WERI-Rb-1 (cell line): Measurements from ENCODE around the gene ADAP1.
A peak's percentile ranks its signal among the peaks of the same experiment; 100 is the strongest.

Experiments
- DNase-seq: peaks from one replicate; pipeline ENCODE4 v3.0.0-alpha.2; 2020
- H3K27ac ChIP-seq: fragments of 250-450 bp; sonication (Bioruptor Pico); 2 replicates; pipeline ENCODE4 v1.5.1; 2020; ENCODE audit warnings: mild to moderate bottlenecking, moderate library complexity
- H3K27me3 ChIP-seq: fragments of 250-450 bp; sonication (Bioruptor Pico); 2 replicates; pipeline ENCODE4 v1.5.1; 2021; ENCODE audit warnings: mild to moderate bottlenecking, low read depth, moderate library complexity; ENCODE audit not compliant: insufficient read depth, severe bottlenecking
- H3K36me3 ChIP-seq: fragments of 250-450 bp; sonication (Bioruptor Pico); 2 replicates; pipeline ENCODE4 v1.5.1; 2020; ENCODE audit warnings: mild to moderate bottlenecking, moderate library complexity
- H3K4me3 ChIP-seq: 2 replicates; pipeline ENCODE4 v1.5.1; 2011; ENCODE audit warnings: low read depth, mild to moderate bottlenecking, control low read depth, low read length
- H3K9me3 ChIP-seq: fragments of 250-450 bp; sonication (Bioruptor Pico); 2 replicates; pipeline ENCODE4 v1.5.1; 2021; ENCODE audit warnings: mild to moderate bottlenecking, moderate library complexity; ENCODE audit not compliant: severe bottlenecking
- CTCF ChIP-seq: IDR thresholded peaks from 2 replicates; pipeline ENCODE4 v1.5.1; 2011; ENCODE audit warnings: low read depth, mild to moderate bottlenecking, control low read depth, inconsistent platforms, low read length

ADAP1 gene

GRCh38 chr7:881441-882234 lies 72.8 kb downstream of the ADAP1 start:
- H3K36me3 ChIP-seq: peaks cover 29% of the 10 kb centered on the region
- no peaks in the 10 kb centered on the region for H3K9me3 ChIP-seq
- DNase-seq: no peak
- no peaks in the 10 kb centered on the region for H3K27me3 ChIP-seq
- TF ChIP-seq CTCF: no peak
- H3K4me3 ChIP-seq: no peak overlapping the region
- H3K27ac ChIP-seq: no peak overlapping the region

- Histone ChIP-seq H3K36me3 (peaks cover 28% of the 10 kb centered on the region), H3K27ac (no peak overlapping the region), H3K4me3 (no peak overlapping the region), H3K27me3 (no peaks in the 10 kb centered on the region), H3K9me3 (peaks cover 3% of the 10 kb centered on the region)
- TF ChIP-seq CTCF: no peak
- no peak for DNase-seq
Measured at GRCh38 chr7:880450-880849, 74.0 kb downstream of the ADAP1 start.

GRCh38 chr7:879706-880105 lies 74.8 kb downstream of the ADAP1 start:
- Histone ChIP-seq H3K36me3 (peaks cover 32% of the 10 kb centered on the region), H3K4me3 (no peak overlapping the region), H3K27ac (no peak overlapping the region), H3K27me3 (no peaks in the 10 kb centered on the region), H3K9me3 (peaks cover 3% of the 10 kb centered on the region)
- DNase-seq: no peak
- no peak for TF ChIP-seq CTCF

- DNase-seq: no peak
- no peak overlapping the region for H3K27ac ChIP-seq
- peaks cover 3% of the 10 kb centered on the region for H3K9me3 ChIP-seq
- TF ChIP-seq CTCF: no peak
- no peak overlapping the region for H3K4me3 ChIP-seq
- peaks cover 33% of the 10 kb centered on the region for H3K36me3 ChIP-seq
- no peaks in the 10 kb centered on the region for H3K27me3 ChIP-seq
Measured at GRCh38 chr7:879093-879492, 75.4 kb downstream of the ADAP1 start.

- peak; percentile 70 for DNase-seq
- H3K27me3 ChIP-seq: no peaks in the 10 kb centered on the region
- H3K9me3 ChIP-seq: peaks cover 3% of the 10 kb centered on the region
- TF ChIP-seq CTCF: no peak
- H3K4me3 ChIP-seq: peak overlapping the region; percentile 92
- H3K36me3 ChIP-seq: peaks cover 47% of the 10 kb centered on the region
- peak overlapping the region; percentile 91 for H3K27ac ChIP-seq
Measured at GRCh38 chr7:877312-878232, 76.9 kb downstream of the ADAP1 start.
